ENCODE data around the gene PRKG1.

DNA sequence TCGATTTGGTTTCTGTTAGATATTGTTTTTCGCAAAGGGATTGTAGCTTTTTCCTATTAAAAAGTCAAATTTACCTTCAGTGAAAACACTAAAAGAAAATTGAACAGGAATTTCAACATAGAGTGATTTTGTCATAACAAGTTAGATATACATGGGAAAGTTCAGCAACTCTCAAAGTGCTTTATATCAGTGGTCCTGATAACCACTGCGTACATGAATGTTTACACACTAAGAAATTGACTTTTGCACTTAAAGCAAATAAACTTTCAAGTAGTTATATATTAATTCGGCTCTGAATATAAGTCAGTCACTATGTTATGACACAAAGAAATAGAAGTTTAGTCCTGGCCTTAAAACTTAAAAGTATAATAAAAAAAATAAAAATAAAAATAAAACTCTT is 1138.5 kb downstream of the PRKG1 start:
- TF ChIP-seq, protein P1, sequence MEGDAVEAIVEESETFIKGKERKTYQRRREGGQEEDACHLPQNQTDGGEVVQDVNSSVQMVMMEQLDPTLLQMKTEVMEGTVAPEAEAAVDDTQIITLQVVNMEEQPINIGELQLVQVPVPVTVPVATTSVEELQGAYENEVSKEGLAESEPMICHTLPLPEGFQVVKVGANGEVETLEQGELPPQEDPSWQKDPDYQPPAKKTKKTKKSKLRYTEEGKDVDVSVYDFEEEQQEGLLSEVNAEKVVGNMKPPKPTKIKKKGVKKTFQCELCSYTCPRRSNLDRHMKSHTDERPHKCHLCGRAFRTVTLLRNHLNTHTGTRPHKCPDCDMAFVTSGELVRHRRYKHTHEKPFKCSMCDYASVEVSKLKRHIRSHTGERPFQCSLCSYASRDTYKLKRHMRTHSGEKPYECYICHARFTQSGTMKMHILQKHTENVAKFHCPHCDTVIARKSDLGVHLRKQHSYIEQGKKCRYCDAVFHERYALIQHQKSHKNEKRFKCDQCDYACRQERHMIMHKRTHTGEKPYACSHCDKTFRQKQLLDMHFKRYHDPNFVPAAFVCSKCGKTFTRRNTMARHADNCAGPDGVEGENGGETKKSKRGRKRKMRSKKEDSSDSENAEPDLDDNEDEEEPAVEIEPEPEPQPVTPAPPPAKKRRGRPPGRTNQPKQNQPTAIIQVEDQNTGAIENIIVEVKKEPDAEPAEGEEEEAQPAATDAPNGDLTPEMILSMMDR (IDR thresholded peaks at IDR 0.05; ENCODE audit: low read depth, low read length): no peak
- no peak for TF ChIP-seq EZH2phosphoT487 (IDR thresholded peaks at IDR 0.05; ENCODE audit: low read depth)

Data from OCI-LY3 (cell line).